CD8-positive, alpha-beta memory T cell (primary cell): ENCODE measurements around the gene NPLOC4. TPM values are rescaled to one million over a fixed set of nuclear protein-coding genes. Genes with fewer than 3 reads are reported as not detected.

ENCODE experiments used
- CTCF ChIA-PET: fragments of 350-600 bp; sonication (Branson Sonifier 250); formaldehyde crosslinking; loops from one replicate; lab custom pipeline; 2021; ENCODE audit warnings: antibody characterized with exemption; lab: Charles Lee
- POLR2A ChIA-PET: fragments of 350-600 bp; sonication (Branson Sonifier 250); formaldehyde crosslinking; loops from one replicate; lab custom pipeline; 2021; ENCODE audit warnings: antibody characterized with exemption; lab: Charles Lee
- DNase-seq, 5 donors: peaks; one replicate each; pipeline versions ENCODE4 v3.0.0 to v3.0.0-alpha.2; 2020 to 2022; ENCODE audit warnings: mixed read lengths in 1 of 5
- H3K27ac ChIP-seq: one replicate; pipeline ENCODE4 v1.7.0; 2013; ENCODE audit warnings: low read depth, mild to moderate bottlenecking, low read length, moderate library complexity
- H3K27me3 ChIP-seq: 2 replicates; pipeline ENCODE4 v1.7.0; 2013; ENCODE audit warnings: low read length, mild to moderate bottlenecking; ENCODE audit not compliant: insufficient read depth, poor library complexity, severe bottlenecking
- H3K36me3 ChIP-seq: 2 replicates; pipeline ENCODE4 v1.7.0; 2013; ENCODE audit warnings: mild to moderate bottlenecking, low read length, moderate library complexity; ENCODE audit not compliant: insufficient read depth
- H3K4me1 ChIP-seq: 2 replicates; pipeline ENCODE4 v1.7.0; 2013; ENCODE audit warnings: mild to moderate bottlenecking, low read length, moderate library complexity; ENCODE audit not compliant: insufficient read depth
- H3K4me3 ChIP-seq: 2 replicates; pipeline ENCODE4 v1.7.0; 2013; ENCODE audit warnings: mild to moderate bottlenecking, low read length
- H3K9me3 ChIP-seq: 2 replicates; pipeline ENCODE4 v1.7.0; 2013; ENCODE audit warnings: mild to moderate bottlenecking, low read length
- H3K27ac Mint-ChIP-seq, 8 donors: one replicate each; pipeline ENCODE4 v1.8.0; 2020 to 2021; ENCODE audit warnings: mixed read lengths in 8 of 8, mild to moderate bottlenecking in 6 of 8, inconsistent platforms in 3 of 8, moderate library complexity in 3 of 8
- H3K27me3 Mint-ChIP-seq, 2 donors: one replicate each; pipeline ENCODE4 v1.8.0; 2020 to 2021; ENCODE audit warnings: mixed read lengths in 2 of 2, mild to moderate bottlenecking in 1 of 2, moderate library complexity in 1 of 2
- H3K36me3 Mint-ChIP-seq, 3 donors: one replicate each; pipeline ENCODE4 v1.8.0; 2020 to 2021; ENCODE audit warnings: mixed read lengths in 3 of 3, inconsistent platforms in 1 of 3, mild to moderate bottlenecking in 1 of 3
- H3K4me1 Mint-ChIP-seq, 3 donors: one replicate each; pipeline ENCODE4 v1.8.0; 2020 to 2021; ENCODE audit warnings: mixed read lengths in 3 of 3, inconsistent platforms in 1 of 3, mild to moderate bottlenecking in 1 of 3
- H3K4me3 Mint-ChIP-seq, 7 donors: one replicate each; pipeline ENCODE4 v1.8.0; 2020 to 2021; ENCODE audit warnings: mixed read lengths in 7 of 7, mild to moderate bottlenecking in 6 of 7, moderate library complexity in 4 of 7, inconsistent platforms in 2 of 7
- H3K9me3 Mint-ChIP-seq, 5 donors: one replicate each; pipeline ENCODE4 v1.8.0; 2020 to 2022; ENCODE audit warnings: mixed read lengths in 5 of 5, mild to moderate bottlenecking in 3 of 5, moderate library complexity in 2 of 5, inconsistent platforms in 1 of 5
- polyA plus RNA-seq: library from polyadenylated mRNA; unstranded; fragments of 300-500 nt; fragmentation: Illumina TruSeq; gene quantifications from one replicate; pipeline ENCODE4 v1.2.3, GENCODE V29; 2021
- total RNA-seq, 2 experiments: library from RNA; stranded (reverse); gene quantifications; one replicate each; pipeline ENCODE4 v1.2.3, GENCODE V29; 2021

NPLOC4 gene
- total and polyA plus RNA-seq, 3 experiments from 2014 or later = 63.1 to 126 (median 125) TPM

- POLR2A ChIA-PET = no interaction called here
- no peaks in the 10 kb centered on the region for H3K9me3 Mint-ChIP-seq
- H3K27me3 Mint-ChIP-seq = no peaks in the 10 kb centered on the region
- H3K4me3 ChIP-seq = no peak overlapping the region
- peak overlapping the region in 1 of 8 donors; percentile 6 for H3K27ac Mint-ChIP-seq
- no peak overlapping the region for H3K27ac ChIP-seq
- H3K36me3 ChIP-seq = peaks cover 15% of the 10 kb centered on the region
- H3K4me3 Mint-ChIP-seq = no peak overlapping the region
- H3K4me1 Mint-ChIP-seq = peaks cover 7 to 15% (median 10%) of the 10 kb centered on the region in 3 donors
- H3K4me1 ChIP-seq = no peaks in the 10 kb centered on the region
- H3K27me3 ChIP-seq = no peaks in the 10 kb centered on the region
- H3K9me3 ChIP-seq = no peaks in the 10 kb centered on the region
- CTCF ChIA-PET = no interaction called here
- H3K36me3 Mint-ChIP-seq = peaks cover 0 to 79% (median 10%) of the 10 kb centered on the region in 3 donors
- DNase-seq = no peak
Measured at GRCh38 chr17:81575836-81576235, 61.1 kb downstream of the NPLOC4 start.

GRCh38 chr17:81574643-81574956 is 62.3 kb downstream of the NPLOC4 start:
- H3K27ac ChIP-seq = no peak overlapping the region
- Mint-ChIP-seq H3K4me3 (no peak overlapping the region), H3K36me3 (peaks cover 0 to 81% (median 10%) of the 10 kb centered on the region in 3 donors), H3K27me3 (no peaks in the 10 kb centered on the region), H3K27ac (no peak overlapping the region), H3K4me1 (peaks cover 4 to 15% (median 10%) of the 10 kb centered on the region in 3 donors), H3K9me3 (no peaks in the 10 kb centered on the region)
- no peak for DNase-seq
- no peaks in the 10 kb centered on the region for H3K27me3 ChIP-seq
- ChIA-PET CTCF (no interaction called here), POLR2A (no interaction called here)
- H3K4me1 ChIP-seq = no peaks in the 10 kb centered on the region
- H3K4me3 ChIP-seq = no peak overlapping the region
- peaks cover 25% of the 10 kb centered on the region for H3K36me3 ChIP-seq
- H3K9me3 ChIP-seq = no peaks in the 10 kb centered on the region

GRCh38 chr17:81573794-81574642 is 62.9 kb downstream of the NPLOC4 start:
- H3K4me3 ChIP-seq = no peak overlapping the region
- no peaks in the 10 kb centered on the region for H3K4me1 ChIP-seq
- no peak overlapping the region for H3K4me3 Mint-ChIP-seq
- peaks cover 4 to 15% (median 10%) of the 10 kb centered on the region in 3 donors for H3K4me1 Mint-ChIP-seq
- ChIA-PET CTCF (no interaction called here), POLR2A (no interaction called here)
- H3K9me3 Mint-ChIP-seq = no peaks in the 10 kb centered on the region
- peak overlapping the region in 2 of 8 donors; percentile 12 to 94 for H3K27ac Mint-ChIP-seq
- peaks cover 0 to 83% (median 8%) of the 10 kb centered on the region in 3 donors for H3K36me3 Mint-ChIP-seq
- no peaks in the 10 kb centered on the region for H3K9me3 ChIP-seq
- no peak for DNase-seq
- no peak overlapping the region for H3K27ac ChIP-seq
- H3K27me3 Mint-ChIP-seq = no peaks in the 10 kb centered on the region
- H3K27me3 ChIP-seq = no peaks in the 10 kb centered on the region
- H3K36me3 ChIP-seq = peaks cover 28% of the 10 kb centered on the region

DNA sequence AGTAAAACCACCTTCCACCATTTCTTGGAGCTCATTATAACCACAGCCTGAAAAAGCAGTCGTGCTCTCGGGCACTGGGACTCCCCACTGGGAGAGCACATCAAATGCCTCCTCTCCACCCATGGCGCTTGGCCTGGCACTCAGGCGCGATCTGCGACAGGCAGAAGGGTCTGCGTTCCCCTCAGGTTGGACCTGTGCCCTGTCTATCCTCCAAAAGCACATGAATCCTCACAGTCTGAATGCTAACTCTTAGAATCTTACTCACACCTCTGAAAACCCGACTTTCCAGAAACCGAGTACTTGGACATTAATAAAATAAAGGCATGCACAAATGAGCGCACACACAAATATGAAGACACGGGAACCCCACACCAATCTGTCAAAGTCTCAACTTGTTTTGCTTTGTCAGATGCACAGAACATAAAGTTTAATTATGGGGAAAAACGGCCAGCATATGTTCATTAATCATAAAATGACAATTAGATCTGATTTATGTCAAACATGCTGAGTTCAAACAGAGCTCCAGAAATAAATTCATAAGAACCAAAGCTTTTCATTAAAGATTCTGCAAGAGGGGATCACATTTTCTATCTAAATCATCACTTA is 64.2 kb downstream of the NPLOC4 start:
- Histone ChIP-seq H3K27me3 (no peaks in the 10 kb centered on the region), H3K27ac (no peak overlapping the region), H3K4me3 (no peak overlapping the region), H3K4me1 (no peaks in the 10 kb centered on the region), H3K36me3 (peaks cover 36% of the 10 kb centered on the region), H3K9me3 (no peaks in the 10 kb centered on the region)
- H3K4me3 Mint-ChIP-seq = no peak overlapping the region
- ChIA-PET CTCF (interaction anchor here (1.5 kb wide), 1 partner anchor 29 kb away, joined by 4 read pairs; no protein-coding TSS in a partner anchor), POLR2A (no interaction called here)
- H3K4me1 Mint-ChIP-seq = peaks cover 4 to 6% (median 5%) of the 10 kb centered on the region in 3 donors
- H3K27me3 Mint-ChIP-seq = no peaks in the 10 kb centered on the region
- no peak for DNase-seq
- H3K36me3 Mint-ChIP-seq = peaks cover 0 to 87% (median 15%) of the 10 kb centered on the region in 3 donors
- H3K27ac Mint-ChIP-seq = no peak overlapping the region
- no peaks in the 10 kb centered on the region for H3K9me3 Mint-ChIP-seq

DNA sequence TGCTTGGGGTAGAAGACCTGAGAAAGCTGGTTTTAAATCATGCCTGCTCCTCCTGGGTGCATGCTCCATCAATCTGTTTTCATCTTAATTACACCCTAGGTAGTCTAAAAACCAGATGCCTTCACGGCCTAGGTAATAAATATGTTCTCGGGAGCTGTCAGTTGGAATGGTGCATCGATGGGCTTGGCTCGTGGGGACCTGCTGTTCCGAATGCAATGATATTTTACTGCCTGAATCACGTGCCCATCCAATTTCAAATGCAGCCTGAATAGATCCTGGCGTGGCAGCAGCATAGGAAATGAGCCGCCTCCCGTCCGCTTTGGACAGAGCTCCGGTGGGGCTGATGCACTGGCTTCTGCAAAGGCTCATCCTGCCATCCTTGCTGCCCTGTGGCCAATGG is 65.9 kb downstream of the NPLOC4 start:
- H3K4me1 ChIP-seq = no peaks in the 10 kb centered on the region
- no peaks in the 10 kb centered on the region for H3K9me3 ChIP-seq
- POLR2A ChIA-PET = no interaction called here
- peak overlapping the region in 1 of 8 donors; percentile 47 for H3K27ac Mint-ChIP-seq
- DNase-seq = no peak
- peaks cover 0 to 2% (median 0%) of the 10 kb centered on the region in 3 donors for H3K4me1 Mint-ChIP-seq
- H3K36me3 ChIP-seq = peaks cover 50% of the 10 kb centered on the region
- H3K27me3 Mint-ChIP-seq = peaks cover 0 to 3% of the 10 kb centered on the region in 2 donors
- H3K27ac ChIP-seq = no peak overlapping the region
- CTCF ChIA-PET = no interaction called here
- H3K36me3 Mint-ChIP-seq = peaks cover 0 to 91% (median 15%) of the 10 kb centered on the region in 3 donors
- no peak overlapping the region for H3K4me3 ChIP-seq
- no peaks in the 10 kb centered on the region for H3K27me3 ChIP-seq
- H3K4me3 Mint-ChIP-seq = no peak overlapping the region
- H3K9me3 Mint-ChIP-seq = no peaks in the 10 kb centered on the region

- CTCF ChIA-PET = no interaction called here
- Histone ChIP-seq H3K4me3 (no peak overlapping the region), H3K4me1 (no peaks in the 10 kb centered on the region), H3K27ac (no peak overlapping the region), H3K9me3 (no peaks in the 10 kb centered on the region), H3K27me3 (no peaks in the 10 kb centered on the region), H3K36me3 (peaks cover 55% of the 10 kb centered on the region)
- DNase-seq = no peak
- Mint-ChIP-seq H3K4me3 (no peak overlapping the region), H3K4me1 (peaks cover 0 to 2% (median 0%) of the 10 kb centered on the region in 3 donors), H3K27me3 (peaks cover 0 to 3% of the 10 kb centered on the region in 2 donors), H3K9me3 (no peaks in the 10 kb centered on the region), H3K27ac (no peak overlapping the region), H3K36me3 (peaks cover 0 to 92% (median 21%) of the 10 kb centered on the region in 3 donors)
- POLR2A ChIA-PET = no interaction called here
Measured at GRCh38 chr17:81569986-81570514, 66.9 kb downstream of the NPLOC4 start.

GRCh38 chr17:81568416-81568815 is 68.5 kb downstream of the NPLOC4 start:
- H3K27ac ChIP-seq = no peak overlapping the region
- H3K27me3 ChIP-seq = no peaks in the 10 kb centered on the region
- Mint-ChIP-seq H3K9me3 (no peaks in the 10 kb centered on the region), H3K36me3 (peaks cover 0 to 93% (median 20%) of the 10 kb centered on the region in 3 donors), H3K4me3 (no peak overlapping the region), H3K4me1 (no peaks in the 10 kb centered on the region), H3K27me3 (peaks cover 0 to 3% of the 10 kb centered on the region in 2 donors), H3K27ac (peak overlapping the region in 3 of 8 donors; percentile 7 to 61 (median 57))
- ChIA-PET POLR2A (no interaction called here), CTCF (interaction anchor here (0.8 kb wide), 1 partner anchor 33 kb away, joined by 3 read pairs; no protein-coding TSS in a partner anchor)
- H3K9me3 ChIP-seq = no peaks in the 10 kb centered on the region
- no peak overlapping the region for H3K4me3 ChIP-seq
- DNase-seq = no peak
- no peaks in the 10 kb centered on the region for H3K4me1 ChIP-seq
- peaks cover 56% of the 10 kb centered on the region for H3K36me3 ChIP-seq

DNA sequence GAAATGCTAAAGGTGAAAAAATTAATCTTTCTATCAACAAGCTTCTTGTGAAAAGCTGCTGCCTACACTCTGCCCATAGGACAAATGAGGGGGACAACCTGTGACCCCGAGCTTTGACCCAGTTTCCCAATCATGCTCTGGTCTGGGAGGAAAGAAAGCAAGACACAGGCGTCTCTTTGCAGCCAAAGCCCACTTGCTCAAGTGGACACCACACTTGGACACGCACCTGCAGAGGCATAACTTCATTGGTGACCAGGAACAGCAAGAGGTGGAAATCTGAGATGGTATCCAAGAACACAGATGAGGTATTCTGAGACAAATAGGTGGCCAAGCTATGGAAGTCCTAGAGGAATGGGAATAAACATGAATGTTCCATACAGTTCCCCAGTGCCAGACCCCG is 69.7 kb downstream of the NPLOC4 start:
- DNase-seq = no peak
- Mint-ChIP-seq H3K27ac (peak overlapping the region in 1 of 8 donors; percentile 17), H3K36me3 (peaks cover 0 to 92% (median 20%) of the 10 kb centered on the region in 3 donors), H3K4me3 (no peak overlapping the region), H3K9me3 (no peaks in the 10 kb centered on the region), H3K27me3 (peaks cover 0 to 3% of the 10 kb centered on the region in 2 donors), H3K4me1 (no peaks in the 10 kb centered on the region)
- no peaks in the 10 kb centered on the region for H3K27me3 ChIP-seq
- ChIA-PET POLR2A (no interaction called here), CTCF (interaction anchor here (1.0 to 2.0 kb wide), 2 partner anchors 12 to 34 kb away, joined by 3 to 5 read pairs; no protein-coding TSS in a partner anchor)
- H3K9me3 ChIP-seq = no peaks in the 10 kb centered on the region
- H3K27ac ChIP-seq = no peak overlapping the region
- H3K4me1 ChIP-seq = no peaks in the 10 kb centered on the region
- H3K36me3 ChIP-seq = peaks cover 51% of the 10 kb centered on the region
- no peak overlapping the region for H3K4me3 ChIP-seq
